ENCODE data around the gene WNT11. TPM values are rescaled to one million over a fixed set of nuclear protein-coding genes. Genes with fewer than 3 reads are reported as not detected.

The WNT11 gene
- total RNA-seq, 6 experiments from 2014 or later = 2.8 to 13.1 (median 5.5) TPM

DNA sequence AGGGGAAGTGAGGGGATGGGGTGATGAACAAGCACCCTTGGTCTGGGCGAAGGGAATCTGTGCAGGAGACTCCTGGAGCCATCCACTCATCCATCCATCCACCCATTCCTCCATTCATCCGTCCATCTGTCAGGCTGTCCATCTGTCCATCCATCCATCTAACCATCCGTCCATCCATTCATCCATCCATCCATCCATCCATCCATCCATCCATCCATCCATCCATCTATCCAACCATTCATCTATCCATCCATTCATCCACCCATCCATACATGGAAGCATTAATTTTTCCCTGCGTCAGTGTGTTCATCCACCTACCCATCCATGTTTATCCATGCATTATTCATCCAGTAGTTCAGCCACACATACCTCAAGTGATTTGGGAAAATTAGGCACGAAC, 32.0 kb downstream of the WNT11 start:
- H3K36me3 ChIP-seq = no peaks in the 10 kb centered on the region
- no peak for ATAC-seq
- no peaks in the 10 kb centered on the region for H3K9me3 ChIP-seq
- H3K27ac ChIP-seq = no peak overlapping the region
- no peaks in the 10 kb centered on the region for H3K27me3 ChIP-seq
- intact Hi-C loops (cut with DNase I) = no loop called here
- TF ChIP-seq POLR2A (IDR thresholded peaks at IDR 0.05) = no peak
- TF ChIP-seq, protein P1, sequence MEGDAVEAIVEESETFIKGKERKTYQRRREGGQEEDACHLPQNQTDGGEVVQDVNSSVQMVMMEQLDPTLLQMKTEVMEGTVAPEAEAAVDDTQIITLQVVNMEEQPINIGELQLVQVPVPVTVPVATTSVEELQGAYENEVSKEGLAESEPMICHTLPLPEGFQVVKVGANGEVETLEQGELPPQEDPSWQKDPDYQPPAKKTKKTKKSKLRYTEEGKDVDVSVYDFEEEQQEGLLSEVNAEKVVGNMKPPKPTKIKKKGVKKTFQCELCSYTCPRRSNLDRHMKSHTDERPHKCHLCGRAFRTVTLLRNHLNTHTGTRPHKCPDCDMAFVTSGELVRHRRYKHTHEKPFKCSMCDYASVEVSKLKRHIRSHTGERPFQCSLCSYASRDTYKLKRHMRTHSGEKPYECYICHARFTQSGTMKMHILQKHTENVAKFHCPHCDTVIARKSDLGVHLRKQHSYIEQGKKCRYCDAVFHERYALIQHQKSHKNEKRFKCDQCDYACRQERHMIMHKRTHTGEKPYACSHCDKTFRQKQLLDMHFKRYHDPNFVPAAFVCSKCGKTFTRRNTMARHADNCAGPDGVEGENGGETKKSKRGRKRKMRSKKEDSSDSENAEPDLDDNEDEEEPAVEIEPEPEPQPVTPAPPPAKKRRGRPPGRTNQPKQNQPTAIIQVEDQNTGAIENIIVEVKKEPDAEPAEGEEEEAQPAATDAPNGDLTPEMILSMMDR (IDR thresholded peaks at IDR 0.05) = no peak
- no peak for DNase-seq
- WGBS (ENCODE audit: insufficient coverage, low coverage, low lambda C conversion rate, missing lambda C conversion rate) = 79% methylated on average over 4 of the region's 5 CpGs
- no peak overlapping the region for H3K4me3 ChIP-seq
- H3K4me1 ChIP-seq = no peaks in the 10 kb centered on the region

DNA sequence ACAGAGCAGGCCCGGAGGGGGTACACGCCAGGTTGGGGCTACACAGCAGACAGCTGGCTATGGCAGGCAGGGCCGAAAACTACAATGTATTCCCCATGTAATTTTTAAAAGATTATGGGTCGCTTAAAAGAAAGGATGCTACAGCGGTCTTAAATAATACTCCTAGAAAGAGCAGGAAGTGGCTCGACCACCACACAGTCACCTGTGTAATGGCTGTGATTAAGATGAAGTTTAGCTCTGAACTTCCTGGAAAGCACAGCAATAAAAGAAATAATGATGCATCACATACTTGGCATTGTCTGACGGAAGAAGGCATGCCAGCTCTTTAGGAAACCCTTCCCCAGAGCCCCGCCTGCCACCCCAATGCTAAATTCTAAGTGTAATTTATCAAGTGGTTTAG, 32.6 kb downstream of the WNT11 start:
- no peaks in the 10 kb centered on the region for H3K9me3 ChIP-seq
- no peak for ATAC-seq
- H3K4me3 ChIP-seq = no peak overlapping the region
- intact Hi-C loops (cut with DNase I) = no loop called here
- no peak for DNase-seq
- no peaks in the 10 kb centered on the region for H3K4me1 ChIP-seq
- 73% methylated on average over 6 of the region's 8 CpGs for WGBS (ENCODE audit: insufficient coverage, low coverage, low lambda C conversion rate, missing lambda C conversion rate)
- H3K27ac ChIP-seq = no peak overlapping the region
- no peaks in the 10 kb centered on the region for H3K36me3 ChIP-seq
- no peaks in the 10 kb centered on the region for H3K27me3 ChIP-seq
- TF ChIP-seq, protein P1 (IDR thresholded peaks at IDR 0.05) = no peak
- no peak for TF ChIP-seq POLR2A (IDR thresholded peaks at IDR 0.05)

DNA sequence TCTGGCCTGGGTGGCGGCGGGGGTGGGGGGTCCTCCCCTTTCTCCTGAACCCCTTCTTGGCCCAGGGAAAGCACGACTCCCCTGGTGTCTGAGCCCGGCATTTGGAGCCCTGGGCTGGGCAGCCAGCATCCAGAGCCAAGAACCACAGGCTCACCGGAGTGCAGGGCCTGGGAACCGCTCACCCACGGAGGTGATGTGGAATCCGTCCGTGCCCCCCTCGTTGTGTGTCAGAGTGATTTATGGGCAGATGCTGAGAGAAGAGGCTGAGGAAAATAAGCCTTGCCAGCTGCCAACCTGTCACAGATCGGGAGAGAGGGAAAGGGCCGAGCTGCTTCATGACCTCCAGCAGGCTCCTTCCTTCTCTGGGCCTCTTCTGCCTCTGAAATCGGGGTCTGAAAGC, 33.7 kb downstream of the WNT11 start:
- 61% methylated on average over 4 of the region's 13 CpGs for WGBS (ENCODE audit: insufficient coverage, low coverage, low lambda C conversion rate, missing lambda C conversion rate)
- H3K4me3 ChIP-seq = no peak overlapping the region

DNA sequence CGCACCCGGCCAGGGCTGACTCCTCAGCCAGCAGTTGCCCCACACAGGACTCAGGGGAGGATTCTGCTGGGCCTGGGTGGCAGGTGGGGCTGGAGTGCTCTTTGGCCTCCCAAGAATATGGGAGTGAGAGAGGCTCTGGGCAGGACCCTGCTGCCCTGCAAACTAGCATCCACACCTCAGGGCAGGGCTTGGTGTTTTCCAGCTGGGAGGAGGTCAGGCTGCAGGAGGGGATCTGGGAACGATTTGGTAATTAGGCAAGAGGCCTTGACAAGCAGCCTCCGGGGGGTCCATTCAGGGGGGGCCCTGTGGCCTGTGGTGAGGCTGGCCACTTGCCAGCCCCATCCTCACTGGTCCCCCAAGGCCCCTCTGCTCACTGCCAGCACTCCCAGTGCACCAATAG, 35.8 kb downstream of the WNT11 start:
- WGBS (ENCODE audit: insufficient coverage, low coverage, low lambda C conversion rate, missing lambda C conversion rate) = no CpG with 5 or more reads among the region's 4 CpGs
- Histone ChIP-seq H3K36me3 (no peaks in the 10 kb centered on the region), H3K4me1 (no peaks in the 10 kb centered on the region), H3K4me3 (no peak overlapping the region), H3K9me3 (no peaks in the 10 kb centered on the region), H3K27ac (no peak overlapping the region), H3K27me3 (no peaks in the 10 kb centered on the region)
- no peak for TF ChIP-seq POLR2A (IDR thresholded peaks at IDR 0.05)
- TF ChIP-seq, protein P1 (IDR thresholded peaks at IDR 0.05) = no peak
- ATAC-seq = no peak
- no peak for DNase-seq
- intact Hi-C loops (cut with DNase I) = no loop called here

More for the DNA sequence above, 33.7 kb downstream of the WNT11 start:
- no peak overlapping the region for H3K27ac ChIP-seq
- no peaks in the 10 kb centered on the region for H3K36me3 ChIP-seq
- H3K9me3 ChIP-seq = no peaks in the 10 kb centered on the region
- H3K27me3 ChIP-seq = no peaks in the 10 kb centered on the region
- H3K4me1 ChIP-seq = no peaks in the 10 kb centered on the region
- intact Hi-C loops (cut with DNase I) = no loop called here
- DNase-seq (no peak), ATAC-seq (no peak)
- TF ChIP-seq, protein P1 (IDR thresholded peaks at IDR 0.05) = no peak
- TF ChIP-seq POLR2A (IDR thresholded peaks at IDR 0.05) = no peak

DNA sequence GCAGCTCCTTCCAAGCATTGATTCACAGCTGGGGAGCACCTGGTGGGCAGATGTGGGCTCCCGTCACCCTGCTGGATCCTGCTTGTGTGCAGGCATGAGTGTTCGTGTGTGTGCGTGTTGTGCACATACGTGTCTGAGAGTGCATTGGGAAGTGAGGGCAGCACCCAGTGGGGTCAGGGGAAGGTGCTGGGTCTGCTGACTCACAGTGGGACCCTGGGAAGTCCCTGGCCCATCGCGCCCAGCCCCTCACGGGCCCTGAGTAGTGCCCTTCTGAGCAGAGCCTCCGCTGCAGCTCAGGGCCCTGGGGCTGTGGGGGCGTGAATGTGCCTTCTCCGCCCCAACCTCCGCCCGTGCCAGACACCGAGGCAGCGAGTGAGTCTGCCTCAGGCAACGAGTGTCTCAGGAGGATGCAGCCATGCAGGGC, 36.8 kb downstream of the WNT11 start:
- TF ChIP-seq, protein P1 (IDR thresholded peaks at IDR 0.05) = no peak
- TF ChIP-seq POLR2A (IDR thresholded peaks at IDR 0.05) = no peak
- H3K27ac ChIP-seq = no peak overlapping the region
- H3K9me3 ChIP-seq = no peaks in the 10 kb centered on the region
- no peaks in the 10 kb centered on the region for H3K36me3 ChIP-seq
- H3K27me3 ChIP-seq = no peaks in the 10 kb centered on the region
- no peaks in the 10 kb centered on the region for H3K4me1 ChIP-seq
- intact Hi-C loops (cut with DNase I) = no loop called here
- H3K4me3 ChIP-seq = no peak overlapping the region
- ATAC-seq (no peak), DNase-seq (no peak)
- 100% methylated on average over 3 of the region's 15 CpGs for WGBS (ENCODE audit: insufficient coverage, low coverage, low lambda C conversion rate, missing lambda C conversion rate)
